ENCODE data around the gene KLHL3.

DNA sequence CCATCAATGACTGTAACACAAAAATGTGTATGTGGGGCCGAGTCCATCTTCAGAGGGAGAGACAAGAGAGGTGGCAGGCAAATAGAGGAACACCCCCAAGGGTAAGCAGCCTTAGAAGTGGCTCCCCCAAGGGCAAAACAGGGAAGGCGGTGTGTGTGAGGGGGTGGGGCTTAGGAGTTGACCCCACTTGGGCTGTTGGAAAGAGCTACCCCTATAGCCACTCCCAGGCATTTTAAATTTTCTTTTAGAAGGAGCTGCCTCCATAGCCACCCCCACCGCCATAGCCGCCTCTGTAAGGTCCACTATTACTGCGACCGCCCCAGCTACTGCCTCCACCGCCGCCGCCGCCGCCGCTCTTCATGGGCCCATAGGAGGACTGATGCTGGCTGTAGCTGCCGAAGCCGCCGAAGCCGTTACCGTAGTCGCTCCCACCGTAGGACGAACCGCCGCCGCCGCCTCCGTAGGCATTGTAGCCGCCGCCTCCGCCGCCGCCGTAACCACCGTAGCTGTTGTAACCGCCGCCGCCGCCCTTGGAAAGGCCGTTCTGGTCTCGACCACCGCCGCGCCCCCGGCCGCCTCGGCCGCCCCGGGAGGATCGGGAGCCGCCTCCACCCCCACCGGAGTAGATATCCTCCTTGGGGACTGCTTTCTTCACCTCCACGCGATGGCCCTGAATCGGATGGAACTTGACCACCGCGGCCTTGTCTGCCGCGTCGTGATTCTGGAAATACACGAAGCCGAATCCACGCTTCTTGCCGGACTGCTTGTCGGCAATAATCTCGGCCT, 17.2 kb upstream of the KLHL3 start:
- TF ChIP-seq CTCF (IDR thresholded peaks at IDR 0.05 in 8 of 11, conservative IDR thresholded peaks at IDR 0.05 in 3 of 11) = no peak
- TF ChIP-seq POLR2A (IDR thresholded peaks at IDR 0.05) = no peak
